IPS-18a (cell line): ENCODE data around the gene RARA.

Source experiments
- H3K27ac ChIP-seq: one replicate; pipeline ENCODE4 v1.5.1; 2013; ENCODE audit warnings: low read length
- H3K27me3 ChIP-seq: one replicate; pipeline ENCODE4 v1.6.1; 2013; ENCODE audit warnings: mild to moderate bottlenecking, low read length; ENCODE audit not compliant: control insufficient read depth, insufficient read depth
- H3K36me3 ChIP-seq: one replicate; pipeline ENCODE4 v1.6.1; 2013; ENCODE audit warnings: low read depth, low read length; ENCODE audit not compliant: control insufficient read depth
- H3K4me1 ChIP-seq: one replicate; pipeline ENCODE4 v1.6.1; 2013; ENCODE audit warnings: low read depth, low read length; ENCODE audit not compliant: control insufficient read depth
- H3K4me3 ChIP-seq: one replicate; pipeline ENCODE4 v1.5.1; 2013; ENCODE audit warnings: low read length
- H3K9ac ChIP-seq: one replicate; pipeline ENCODE4 v1.6.1; 2013; ENCODE audit warnings: mild to moderate bottlenecking, low read length, moderate library complexity
- H3K9me3 ChIP-seq: one replicate; pipeline ENCODE4 v1.6.1; 2013; ENCODE audit warnings: low read depth, low read length; ENCODE audit not compliant: control insufficient read depth

Gene RARA

GRCh38 chr17:40326014-40326831, 17.2 kb downstream of the RARA start:
- no peak overlapping the region for H3K9ac ChIP-seq
- H3K27me3 ChIP-seq, result no peaks in the 10 kb centered on the region
- no peaks in the 10 kb centered on the region for H3K9me3 ChIP-seq
- no peak overlapping the region for H3K27ac ChIP-seq
- no peak overlapping the region for H3K4me3 ChIP-seq
- peaks cover 15% of the 10 kb centered on the region for H3K4me1 ChIP-seq
- H3K36me3 ChIP-seq, result no peaks in the 10 kb centered on the region

- no peak overlapping the region for H3K27ac ChIP-seq
- H3K9me3 ChIP-seq, result no peaks in the 10 kb centered on the region
- H3K27me3 ChIP-seq, result no peaks in the 10 kb centered on the region
- H3K9ac ChIP-seq, result no peak overlapping the region
- H3K4me1 ChIP-seq, result peaks cover 15% of the 10 kb centered on the region
- H3K4me3 ChIP-seq, result no peak overlapping the region
- H3K36me3 ChIP-seq, result no peaks in the 10 kb centered on the region
Observed at GRCh38 chr17:40326832-40327199, 17.8 kb downstream of the RARA start.

- Histone ChIP-seq H3K27me3 (no peaks in the 10 kb centered on the region), H3K9me3 (no peaks in the 10 kb centered on the region), H3K9ac (no peak overlapping the region), H3K36me3 (no peaks in the 10 kb centered on the region), H3K27ac (no peak overlapping the region), H3K4me3 (no peak overlapping the region), H3K4me1 (peaks cover 10% of the 10 kb centered on the region)
Observed at GRCh38 chr17:40327244-40327729, 18.3 kb downstream of the RARA start.

DNA sequence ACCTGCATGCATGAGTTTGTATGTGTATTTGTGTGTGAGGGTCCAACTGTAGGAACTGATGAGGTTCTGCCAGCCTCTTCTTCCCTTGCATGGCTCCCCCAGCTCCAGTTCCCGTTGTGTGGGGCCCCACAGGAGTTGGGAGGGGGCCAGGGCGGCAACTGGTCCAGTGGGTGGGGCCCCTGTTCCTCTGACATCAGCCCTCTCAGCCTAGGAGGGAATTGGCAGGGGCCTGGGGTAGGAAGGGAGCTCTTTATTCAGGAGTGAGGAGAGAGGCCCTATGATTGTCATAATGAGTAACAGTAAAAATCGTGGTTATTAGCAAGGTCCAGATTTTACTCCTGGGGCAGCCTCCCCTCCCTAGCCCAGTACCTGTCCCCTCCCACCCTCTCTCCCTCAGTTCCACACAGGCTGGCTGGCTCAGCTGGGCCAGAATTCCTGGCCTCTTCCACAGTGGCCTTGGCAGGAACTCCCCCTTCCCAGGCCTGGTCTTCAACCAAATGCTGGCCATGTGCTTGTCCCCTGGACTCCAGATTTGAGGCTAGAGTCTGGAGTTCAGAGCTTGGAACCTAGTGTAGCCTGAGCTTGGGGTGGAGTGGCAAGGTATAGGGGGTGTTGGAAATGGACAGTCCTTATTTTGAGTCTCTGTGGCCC, 18.9 kb downstream of the RARA start:
- no peak overlapping the region for H3K9ac ChIP-seq
- no peaks in the 10 kb centered on the region for H3K36me3 ChIP-seq
- H3K27ac ChIP-seq, result no peak overlapping the region
- H3K9me3 ChIP-seq, result no peaks in the 10 kb centered on the region
- H3K4me1 ChIP-seq, result peaks cover 5% of the 10 kb centered on the region
- no peaks in the 10 kb centered on the region for H3K27me3 ChIP-seq
- no peak overlapping the region for H3K4me3 ChIP-seq

DNA sequence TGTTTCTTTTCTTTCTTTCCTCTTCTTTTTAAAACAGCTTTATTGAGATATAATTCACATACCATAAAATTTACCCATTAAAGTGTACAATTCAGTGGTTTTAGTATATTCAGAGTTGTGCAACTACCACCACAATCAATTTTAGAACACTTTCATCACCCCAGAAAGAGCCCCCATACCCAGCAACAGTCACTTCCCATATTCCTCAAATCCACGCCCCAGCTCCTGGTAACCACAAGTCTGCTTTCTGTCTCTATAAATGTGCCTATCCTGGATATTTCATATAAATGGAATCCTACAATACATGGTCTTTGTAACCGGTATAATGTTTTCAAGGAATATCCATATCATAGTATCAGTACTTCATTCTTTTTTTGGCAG, 19.4 kb downstream of the RARA start:
- H3K4me3 ChIP-seq, result no peak overlapping the region
- H3K9ac ChIP-seq, result no peak overlapping the region
- H3K36me3 ChIP-seq, result no peaks in the 10 kb centered on the region
- no peaks in the 10 kb centered on the region for H3K9me3 ChIP-seq
- no peaks in the 10 kb centered on the region for H3K4me1 ChIP-seq
- H3K27me3 ChIP-seq, result no peaks in the 10 kb centered on the region
- H3K27ac ChIP-seq, result no peak overlapping the region

- Histone ChIP-seq H3K4me3 (no peak overlapping the region), H3K36me3 (no peaks in the 10 kb centered on the region), H3K9ac (no peak overlapping the region), H3K27ac (no peak overlapping the region), H3K4me1 (no peaks in the 10 kb centered on the region), H3K27me3 (peaks cover 12% of the 10 kb centered on the region), H3K9me3 (no peaks in the 10 kb centered on the region)
Observed at GRCh38 chr17:40329839-40330794, 21.1 kb downstream of the RARA start.

GRCh38 chr17:40330850-40331470, 22.0 kb downstream of the RARA start:
- H3K9ac ChIP-seq, result no peak overlapping the region
- no peaks in the 10 kb centered on the region for H3K9me3 ChIP-seq
- H3K36me3 ChIP-seq, result no peaks in the 10 kb centered on the region
- peaks cover 21% of the 10 kb centered on the region for H3K27me3 ChIP-seq
- no peak overlapping the region for H3K4me3 ChIP-seq
- H3K27ac ChIP-seq, result no peak overlapping the region
- no peaks in the 10 kb centered on the region for H3K4me1 ChIP-seq

DNA sequence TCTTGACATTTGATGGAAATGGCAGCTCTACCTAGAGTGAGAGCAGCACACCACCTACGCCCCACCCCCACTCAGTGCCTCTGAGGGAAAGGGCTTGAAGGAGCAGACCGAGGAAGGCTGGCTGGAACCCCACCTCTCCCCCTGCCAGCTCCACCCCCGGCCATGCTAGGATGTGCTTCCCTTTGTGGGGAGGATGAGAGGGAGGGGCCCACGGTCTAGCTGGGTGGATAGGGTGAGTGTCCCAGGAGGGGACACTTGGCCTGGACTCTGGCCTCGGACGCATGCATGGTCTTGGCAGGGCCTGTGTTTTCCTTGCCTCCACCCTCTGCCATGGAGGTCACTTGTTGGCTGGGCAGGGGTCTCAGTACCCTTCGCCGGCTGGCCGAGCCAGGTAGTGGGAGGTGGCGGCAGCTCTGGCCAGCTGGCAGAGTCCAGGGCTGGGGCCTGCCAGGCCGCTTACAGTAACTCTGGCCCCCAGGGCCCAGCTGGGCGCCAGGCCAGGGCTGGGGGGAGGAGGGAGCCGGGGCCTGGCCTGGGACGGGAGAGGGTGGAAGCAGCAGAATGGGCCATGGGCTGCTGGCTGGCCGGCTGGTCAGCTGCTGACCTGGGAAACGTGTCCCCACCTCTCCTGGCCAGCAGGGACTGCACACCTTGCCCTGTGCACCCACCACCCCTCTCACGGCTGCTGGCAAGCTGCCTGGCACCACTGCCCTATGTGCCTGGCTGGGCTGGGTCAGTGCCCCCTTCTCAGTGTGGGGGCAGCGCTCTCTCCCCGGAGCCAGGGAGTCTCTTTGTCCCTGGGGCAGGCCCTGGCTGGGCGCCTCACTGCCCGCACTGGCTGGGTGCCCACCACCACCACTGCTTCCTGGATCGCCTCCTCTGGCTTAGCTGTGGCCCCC, 23.0 kb downstream of the RARA start:
- no peak overlapping the region for H3K27ac ChIP-seq
- H3K9ac ChIP-seq, result no peak overlapping the region
- no peaks in the 10 kb centered on the region for H3K36me3 ChIP-seq
- H3K9me3 ChIP-seq, result no peaks in the 10 kb centered on the region
- peaks cover 26% of the 10 kb centered on the region for H3K27me3 ChIP-seq
- H3K4me3 ChIP-seq, result no peak overlapping the region
- H3K4me1 ChIP-seq, result no peaks in the 10 kb centered on the region

- Histone ChIP-seq H3K27ac (no peak overlapping the region), H3K4me3 (no peak overlapping the region), H3K9ac (no peak overlapping the region), H3K27me3 (peaks cover 46% of the 10 kb centered on the region), H3K9me3 (no peaks in the 10 kb centered on the region), H3K36me3 (no peaks in the 10 kb centered on the region), H3K4me1 (no peaks in the 10 kb centered on the region)
Observed at GRCh38 chr17:40333781-40334448, 24.9 kb downstream of the RARA start.

- Histone ChIP-seq H3K36me3 (no peaks in the 10 kb centered on the region), H3K9me3 (no peaks in the 10 kb centered on the region), H3K27me3 (peaks cover 63% of the 10 kb centered on the region), H3K4me3 (no peak overlapping the region), H3K4me1 (no peaks in the 10 kb centered on the region), H3K9ac (no peak overlapping the region), H3K27ac (no peak overlapping the region)
Observed at GRCh38 chr17:40335620-40336019, 26.6 kb downstream of the RARA start.
